Measurements from ENCODE around the gene CCDC146.
A peak's percentile ranks its signal among the peaks of the same experiment; 100 is the strongest.

The CCDC146 gene

DNA sequence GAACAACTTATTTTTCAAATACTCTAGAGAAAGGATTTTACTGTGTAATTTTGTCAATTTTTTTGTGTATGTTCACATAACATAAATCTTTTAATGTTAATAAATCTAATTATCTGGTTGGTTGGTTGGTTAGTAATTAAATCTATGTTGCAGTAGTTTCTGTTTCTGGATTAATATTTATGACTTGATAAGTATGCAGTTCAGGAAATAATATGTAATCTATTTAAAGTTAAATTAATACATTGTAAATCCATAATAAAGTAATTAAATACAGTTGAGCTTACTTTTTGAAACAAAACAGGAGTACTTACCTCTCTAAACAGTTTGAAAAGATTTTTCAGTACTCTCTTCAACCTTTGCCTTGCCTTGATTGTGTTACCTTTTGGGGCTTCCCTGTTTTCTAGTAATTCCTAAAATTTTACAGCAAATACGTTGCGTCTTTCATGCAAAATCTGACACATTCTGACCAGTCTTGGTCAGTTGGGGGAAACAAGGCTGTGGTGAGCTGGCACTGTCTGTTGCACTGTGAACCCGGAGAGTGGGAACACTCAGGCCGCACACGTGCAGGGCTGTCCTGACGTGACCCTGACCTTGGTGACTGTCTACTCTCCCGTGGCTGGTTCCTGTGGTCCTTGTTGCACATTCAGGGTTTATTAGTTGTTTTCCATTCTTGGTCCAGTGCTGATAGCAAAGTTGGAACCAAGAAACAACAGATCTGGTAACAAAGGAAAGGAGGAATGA lies 122.8 kb downstream of the CCDC146 start:
- no peak for DNase-seq

DNA sequence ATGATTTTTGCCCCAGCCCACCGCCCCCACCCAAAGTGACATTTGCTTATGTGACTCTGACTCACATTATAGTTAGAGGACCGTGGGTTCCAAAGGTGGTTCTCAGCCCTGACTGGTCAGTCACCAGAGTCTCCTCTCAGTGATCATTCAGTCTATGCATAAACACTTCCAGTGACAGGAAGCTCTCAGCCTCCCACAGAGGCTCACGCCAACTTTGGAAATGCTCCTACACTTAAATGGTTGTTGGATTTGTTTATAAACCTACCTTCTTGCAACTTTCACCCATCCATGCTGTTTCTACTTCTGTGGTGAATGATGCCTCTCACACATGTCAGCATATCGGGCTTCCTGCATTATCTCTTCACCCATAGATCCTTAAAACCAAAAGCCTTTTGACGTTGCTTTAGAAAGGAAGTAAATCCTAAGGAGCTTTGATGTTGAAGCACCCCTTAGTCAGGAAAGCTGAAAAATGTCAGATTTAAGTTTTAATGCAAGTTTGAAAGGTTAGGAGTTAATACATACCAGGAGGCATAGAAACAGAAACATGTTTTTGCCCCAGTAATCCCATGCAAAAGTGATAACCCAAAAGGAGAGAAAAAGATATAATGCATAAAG lies 123.7 kb downstream of the CCDC146 start:
- no peak for DNase-seq

DNA sequence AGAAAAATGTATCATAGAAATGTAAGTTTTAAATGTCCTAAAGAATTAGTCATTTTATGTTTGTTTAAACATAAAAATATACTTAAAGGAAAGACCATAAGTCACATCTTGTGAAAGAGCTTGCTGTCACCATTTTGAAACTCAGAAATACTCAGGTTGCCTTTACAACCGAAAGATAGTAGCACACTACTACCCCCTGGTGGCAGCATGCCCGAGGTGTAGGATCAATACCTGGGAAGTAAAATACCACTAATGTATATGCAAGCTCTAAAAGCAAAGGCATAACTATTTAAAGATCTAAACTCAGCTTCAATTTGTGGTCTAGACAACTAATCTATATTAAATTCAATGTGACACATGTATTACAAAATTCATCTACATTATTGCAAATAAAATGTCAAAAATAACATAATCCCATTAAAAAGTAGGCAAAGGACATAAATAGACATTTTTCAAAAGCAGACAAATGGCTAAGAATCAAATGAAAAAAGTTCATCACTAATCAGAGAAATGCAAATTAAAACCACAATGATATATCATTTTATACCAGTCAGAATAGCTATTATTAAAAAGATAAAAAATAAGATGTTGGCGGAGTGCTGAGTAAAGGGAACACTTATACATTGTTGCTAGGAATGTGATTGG lies 124.9 kb downstream of the CCDC146 start:
- peak; percentile 62 for DNase-seq

DNA sequence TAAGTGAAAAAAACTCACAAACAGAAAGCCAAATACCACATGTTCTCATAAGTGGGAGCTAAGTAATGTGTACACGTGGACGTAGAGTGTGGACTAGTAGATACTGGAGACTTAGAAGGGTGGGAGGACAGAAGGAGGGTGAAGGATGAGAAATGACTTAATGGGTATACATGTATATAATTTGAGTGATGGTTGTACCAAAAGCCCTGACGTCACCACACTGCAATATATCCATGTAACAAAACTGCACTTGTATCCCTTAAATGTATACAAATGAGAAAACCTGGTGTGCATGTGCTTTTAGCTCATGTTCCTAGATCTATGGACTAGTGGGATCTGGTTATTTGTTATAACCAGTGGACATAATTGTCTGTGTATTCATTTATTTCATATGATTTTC lies 125.7 kb downstream of the CCDC146 start:
- no peak for DNase-seq

DNA sequence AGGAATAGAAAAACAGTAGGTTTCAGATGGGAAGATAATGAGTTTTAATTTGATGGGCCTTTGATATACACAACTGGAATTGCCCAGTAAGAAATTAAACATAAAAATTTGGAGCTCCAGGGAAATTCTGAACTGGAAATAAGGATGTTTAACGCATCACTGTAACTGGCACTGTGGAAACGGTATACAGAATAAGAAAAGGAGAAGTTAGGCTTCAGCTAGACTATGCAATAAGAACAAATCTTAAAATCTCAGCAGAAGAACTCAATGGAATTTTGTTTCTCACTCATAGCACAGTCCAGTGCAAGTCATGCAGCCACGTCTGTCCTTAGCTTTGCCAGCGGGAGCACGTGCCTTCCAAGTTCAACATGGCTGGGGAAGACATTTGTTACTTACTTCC lies 130.1 kb downstream of the CCDC146 start:
- DNase-seq = no peak

DNA sequence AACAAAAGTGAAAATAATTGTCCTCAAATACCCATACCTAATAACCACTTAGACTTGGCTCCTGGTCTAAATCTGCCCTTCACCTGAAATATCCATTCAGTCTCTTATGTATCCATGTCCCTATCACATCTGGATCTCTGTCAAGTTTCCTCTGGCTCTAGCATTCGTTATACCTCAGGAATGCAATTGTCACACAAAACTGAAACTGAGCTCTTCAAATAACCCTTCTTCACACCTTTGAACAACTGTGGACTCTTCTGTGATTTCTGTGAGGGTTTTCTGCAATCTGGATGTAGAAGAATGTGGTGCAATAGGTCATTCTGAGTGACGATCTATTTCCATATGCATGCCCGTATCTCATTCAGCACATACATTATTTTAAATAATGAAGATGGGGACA lies 130.7 kb downstream of the CCDC146 start:
- no peak for DNase-seq

DNA sequence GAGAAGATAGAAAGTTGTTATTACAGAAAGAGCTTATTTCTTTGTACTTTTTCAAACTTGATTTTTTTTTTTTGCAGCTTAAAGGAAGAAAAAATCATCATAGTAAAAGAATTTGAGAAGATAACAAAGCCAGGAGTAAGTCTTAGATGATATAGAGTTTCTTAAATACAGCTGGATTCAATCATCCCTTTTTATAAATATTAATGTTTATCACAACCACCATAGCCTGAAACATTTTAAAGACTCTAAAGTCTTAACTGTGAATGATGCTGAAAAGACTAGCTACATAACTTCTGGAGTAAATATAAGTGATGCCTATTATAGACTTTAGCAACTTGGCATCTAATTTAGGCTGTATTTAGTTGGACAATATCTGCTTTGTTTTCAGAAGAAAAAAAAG lies 132.0 kb downstream of the CCDC146 start:
- DNase-seq = no peak

DNA sequence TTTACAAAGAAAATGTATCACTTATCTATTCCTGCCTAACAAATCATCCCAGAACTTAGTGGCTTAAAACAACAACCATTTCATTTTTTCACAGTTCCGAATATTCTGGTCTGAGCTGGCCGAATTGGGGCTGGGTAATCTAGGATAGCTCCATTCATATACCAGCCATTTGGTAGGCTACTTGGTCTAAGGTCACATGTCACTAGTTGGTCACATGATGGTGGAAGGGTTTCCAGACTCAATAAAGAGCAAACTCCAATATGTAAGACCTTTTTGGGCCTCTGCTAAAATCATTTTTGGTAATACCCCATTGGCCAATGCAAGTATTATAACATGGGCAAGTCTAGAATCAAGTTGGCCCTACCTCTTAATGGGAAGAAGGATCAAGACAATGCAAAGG lies 132.5 kb downstream of the CCDC146 start:
- DNase-seq = no peak

DNA sequence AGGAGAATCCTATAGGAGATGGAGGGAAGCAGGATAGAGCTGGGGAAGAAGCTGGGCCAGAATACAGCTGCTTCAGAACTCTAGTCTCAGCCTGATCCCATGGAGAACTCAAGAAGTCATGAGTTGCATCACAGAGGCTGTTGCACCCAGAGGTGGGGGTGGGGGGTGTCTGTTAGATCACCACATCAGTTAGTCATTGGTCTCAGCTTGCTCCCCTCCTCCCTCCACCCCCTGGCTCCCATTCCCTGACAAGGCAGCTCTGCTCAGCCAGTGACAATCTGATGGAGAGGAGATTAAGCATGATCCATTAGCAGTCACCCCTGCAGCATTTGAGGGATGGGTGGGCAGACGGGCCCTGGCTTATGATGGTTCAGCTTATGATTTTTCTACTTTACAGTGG lies 135.6 kb downstream of the CCDC146 start:
- peak; percentile 31 for DNase-seq

DNA sequence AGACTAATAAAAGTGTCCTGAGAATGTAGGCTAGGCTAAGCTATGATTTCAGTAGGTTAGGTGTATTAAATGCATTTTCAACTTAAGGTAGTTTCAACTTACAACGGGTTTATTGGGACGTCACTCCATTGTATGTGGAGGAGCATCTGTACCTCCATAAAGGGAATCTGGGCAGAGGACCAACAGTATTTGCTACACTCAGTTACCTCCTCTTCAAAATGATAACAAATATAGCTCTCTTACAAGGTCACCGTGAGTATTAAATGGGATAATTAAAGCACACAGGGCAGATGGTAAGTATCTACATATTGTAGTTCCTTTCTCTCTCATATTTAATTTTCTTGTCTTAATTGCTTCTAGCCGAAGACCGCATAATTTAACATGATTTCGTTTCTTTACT lies 136.2 kb downstream of the CCDC146 start:
- no peak for DNase-seq

DNA sequence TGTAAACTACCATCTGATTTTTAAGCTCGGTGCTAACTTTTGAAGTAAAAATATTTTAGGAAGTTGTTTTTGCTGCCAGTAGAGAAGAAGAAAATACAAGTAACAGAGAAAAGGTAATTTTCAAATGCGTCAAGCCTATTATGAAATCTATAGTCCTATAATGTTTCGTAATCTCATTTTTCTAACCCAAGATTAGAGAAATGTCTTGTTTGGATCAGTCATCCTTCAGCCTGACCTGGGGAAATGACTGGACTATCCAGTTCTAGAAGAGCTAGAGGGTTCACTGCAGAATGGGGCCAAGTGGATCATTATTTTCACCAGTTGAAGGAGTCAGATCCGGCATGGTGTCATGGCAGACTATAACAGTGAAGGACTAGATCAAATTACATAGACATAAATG lies 139.9 kb downstream of the CCDC146 start:
- no peak for DNase-seq

DNA sequence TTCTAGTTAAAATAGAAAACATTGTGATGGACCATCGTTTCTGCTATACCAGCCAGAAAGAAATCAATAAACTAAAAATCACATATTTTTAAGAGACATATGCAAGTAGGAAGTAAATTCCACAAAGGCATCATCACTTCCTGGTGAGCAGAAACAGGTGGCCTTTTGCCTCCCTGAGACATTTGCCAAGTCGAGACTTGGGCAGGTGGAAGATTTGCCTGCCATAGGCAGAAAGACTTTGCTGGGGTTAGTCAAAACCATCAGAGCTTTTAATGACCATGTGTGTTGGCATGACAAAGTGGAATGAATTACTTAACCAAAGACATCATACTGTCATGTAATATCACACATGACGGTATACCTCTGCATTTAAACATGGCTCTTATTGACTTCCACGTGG lies 143.3 kb downstream of the CCDC146 start:
- DNase-seq = no peak

DNA sequence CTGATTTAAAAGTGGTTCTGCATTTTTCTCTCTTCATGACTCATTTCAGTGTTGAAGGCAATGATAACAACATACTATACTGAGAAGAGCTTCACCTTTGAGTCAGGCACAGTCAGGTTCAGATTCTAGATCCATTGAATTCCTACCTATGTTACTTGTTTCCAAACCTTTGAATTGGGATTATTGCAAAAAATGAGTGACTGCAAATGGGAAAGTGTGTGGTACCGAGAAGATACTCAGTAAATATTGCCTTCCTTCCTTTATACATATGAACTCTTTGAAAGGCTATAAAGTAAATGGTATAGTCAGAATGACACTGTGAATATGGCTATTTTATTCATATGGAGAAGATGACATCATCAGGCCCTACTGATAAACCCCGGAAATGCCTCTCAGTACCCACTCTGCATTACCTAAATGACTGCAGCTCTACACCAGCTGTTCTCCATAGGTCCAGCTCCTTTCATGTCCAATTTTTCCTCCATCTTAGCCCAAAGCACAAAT lies 143.9 kb downstream of the CCDC146 start:
- no peak for DNase-seq

DNA sequence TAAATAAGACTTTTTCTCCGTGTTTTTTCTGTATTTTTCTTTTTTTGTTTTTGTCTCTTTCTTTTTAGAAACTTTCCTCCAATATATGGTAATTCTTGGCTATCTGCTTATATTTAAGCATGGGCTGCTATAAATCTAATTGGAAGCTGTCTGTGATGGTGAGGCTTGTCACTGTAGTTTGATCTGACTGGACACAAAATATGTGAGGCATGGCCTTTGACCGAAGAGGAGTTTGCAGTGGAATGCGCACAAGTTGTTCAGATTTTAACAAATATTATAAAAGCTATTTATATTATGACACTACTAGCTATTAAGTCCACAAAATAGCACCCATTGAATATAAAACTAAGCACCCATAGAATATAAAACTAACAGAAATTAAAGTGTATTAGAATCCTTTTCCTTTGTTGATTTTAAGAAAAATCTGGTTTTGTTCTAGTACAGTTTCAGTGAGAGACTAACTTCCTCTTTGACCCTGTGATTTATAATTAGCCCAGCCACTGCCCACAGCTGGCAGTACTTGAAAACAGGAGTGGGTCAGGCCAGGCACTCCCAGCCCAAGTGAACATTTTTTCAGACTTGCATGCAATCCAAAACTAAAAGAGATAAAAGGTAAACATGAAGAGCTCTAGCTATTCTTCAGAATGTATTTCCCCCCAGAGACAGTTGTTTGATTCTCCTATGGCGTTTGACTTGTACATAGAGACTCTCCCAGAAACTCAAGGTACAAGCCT lies 147.1 kb downstream of the CCDC146 start:
- DNase-seq = no peak

DNA sequence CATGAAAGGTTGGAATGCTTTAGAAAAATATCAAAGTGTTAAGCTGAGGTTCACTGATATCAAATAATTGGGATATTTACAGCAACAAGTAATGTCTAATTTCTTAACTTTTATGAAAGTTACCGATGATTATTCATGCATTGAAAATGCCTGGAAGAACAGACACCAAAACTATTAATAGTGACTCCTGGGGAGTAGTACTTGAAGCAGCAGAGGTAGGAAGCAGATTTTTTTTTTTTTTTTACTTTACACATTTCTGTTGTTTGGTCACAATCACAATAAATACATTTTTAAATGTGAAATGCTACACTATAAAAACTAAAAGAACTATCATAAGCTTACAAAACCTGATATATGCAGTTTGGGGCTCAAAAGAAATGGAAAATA lies 147.7 kb downstream of the CCDC146 start:
- no peak for DNase-seq

DNA sequence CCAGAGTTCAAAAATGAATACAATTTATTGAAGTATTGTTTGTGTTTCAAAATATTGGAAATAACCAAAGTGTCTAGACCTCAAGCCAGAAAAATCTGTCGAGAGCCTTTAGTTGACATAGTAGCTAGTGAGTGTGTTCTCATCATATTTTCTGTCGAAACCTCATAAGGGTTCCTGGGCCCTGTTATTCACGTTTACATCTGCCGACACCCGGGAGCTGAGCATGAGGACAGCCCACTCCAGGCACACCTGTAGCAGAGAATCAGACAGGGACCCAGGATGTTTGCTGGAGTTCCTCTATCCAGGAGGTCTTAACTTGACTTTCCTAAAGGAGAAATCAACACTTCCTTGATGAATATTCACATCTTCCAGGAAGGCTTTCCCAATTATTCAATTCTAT lies 149.4 kb downstream of the CCDC146 start:
- DNase-seq = no peak

DNA sequence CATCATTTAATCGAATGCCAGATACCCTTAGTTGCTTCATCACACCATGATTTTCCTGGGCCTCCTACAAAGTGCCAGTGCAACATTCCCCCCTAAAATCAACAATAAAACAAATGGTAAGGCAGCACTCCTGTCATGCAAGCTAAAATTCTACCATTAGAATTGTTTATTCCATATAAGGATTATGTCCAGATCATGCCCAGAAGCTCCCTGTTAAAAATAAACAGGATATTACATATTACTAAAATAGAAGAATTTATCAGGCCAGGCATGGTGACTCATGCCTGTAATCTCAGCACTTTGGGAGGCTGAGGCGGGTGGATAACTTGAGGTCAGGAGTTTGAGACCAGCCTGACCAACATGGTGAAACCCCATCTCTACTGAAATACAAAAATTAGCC lies 153.2 kb downstream of the CCDC146 start:
- peak; percentile 53 for DNase-seq

DNA sequence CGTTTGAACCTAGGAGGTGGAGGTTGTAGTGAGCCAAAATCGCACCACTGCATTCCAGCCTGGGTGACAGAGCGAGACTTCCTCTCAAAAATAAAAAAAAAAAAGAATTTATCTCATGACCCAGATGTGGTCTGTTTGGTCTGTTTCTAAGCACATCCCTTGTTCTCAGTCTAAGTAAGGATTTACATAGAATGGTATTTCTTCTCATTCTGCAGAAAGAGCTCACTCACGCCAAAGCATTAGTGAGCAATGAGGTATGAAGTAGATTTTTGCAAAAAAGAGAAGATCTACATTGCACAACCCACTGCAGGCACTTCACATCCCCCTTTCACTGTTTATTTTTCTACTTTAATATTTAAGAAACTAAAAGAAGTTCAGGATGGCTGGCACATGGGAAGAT lies 153.7 kb downstream of the CCDC146 start:
- DNase-seq = no peak

DNA sequence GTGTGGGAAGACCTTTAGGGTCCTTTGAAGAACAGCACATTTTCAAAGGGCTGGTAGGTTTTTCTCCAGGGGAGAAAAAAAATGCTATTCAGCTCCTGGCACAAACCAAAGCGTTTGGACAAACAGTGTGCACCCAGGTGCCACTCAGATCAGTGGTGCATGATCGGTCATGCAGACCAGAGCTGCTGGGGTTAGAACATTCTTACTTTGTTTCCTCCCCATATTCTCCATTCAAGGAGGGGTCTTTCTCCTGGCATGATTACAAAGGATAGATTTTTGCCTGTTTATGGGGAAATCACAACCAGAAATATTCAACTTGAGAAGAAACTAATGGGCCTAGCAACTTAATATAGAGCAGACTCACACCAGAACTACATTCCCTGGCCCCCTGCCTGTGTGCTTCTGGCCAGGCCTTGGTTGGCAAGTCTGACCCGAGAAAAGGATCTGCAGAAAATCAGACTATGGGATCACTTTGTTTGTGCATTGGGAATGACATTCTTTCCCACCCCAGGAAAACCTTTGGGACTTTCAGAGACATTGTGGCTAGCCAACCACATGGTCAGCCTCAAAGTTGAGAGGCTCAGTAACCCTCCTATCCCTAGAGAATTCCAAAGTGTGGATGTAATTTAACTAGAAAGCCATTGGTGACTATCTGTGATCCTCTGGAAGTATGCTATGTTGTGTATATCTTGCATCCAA lies 159.5 kb downstream of the CCDC146 start:
- peak; percentile 32 for DNase-seq

DNA sequence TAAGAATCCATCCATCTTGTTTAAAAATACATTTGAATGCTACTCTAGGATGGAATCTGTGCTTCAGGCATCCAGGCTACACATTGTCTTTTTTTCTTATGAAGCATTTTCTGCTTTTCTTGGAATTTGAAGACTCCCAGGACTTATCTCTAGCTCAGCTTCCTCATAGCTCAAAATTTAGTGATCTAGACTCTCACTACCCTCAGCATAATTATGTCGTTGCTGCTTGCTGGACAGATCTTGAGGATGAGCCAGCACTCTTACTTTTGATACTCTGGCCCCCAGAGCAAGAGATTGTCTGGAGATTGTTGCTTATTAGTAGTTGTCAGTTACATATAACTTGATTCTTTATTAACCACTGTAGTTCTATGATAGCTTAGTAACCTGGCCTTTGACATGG lies 160.5 kb downstream of the CCDC146 start:
- peak; percentile 19 for DNase-seq

DNA sequence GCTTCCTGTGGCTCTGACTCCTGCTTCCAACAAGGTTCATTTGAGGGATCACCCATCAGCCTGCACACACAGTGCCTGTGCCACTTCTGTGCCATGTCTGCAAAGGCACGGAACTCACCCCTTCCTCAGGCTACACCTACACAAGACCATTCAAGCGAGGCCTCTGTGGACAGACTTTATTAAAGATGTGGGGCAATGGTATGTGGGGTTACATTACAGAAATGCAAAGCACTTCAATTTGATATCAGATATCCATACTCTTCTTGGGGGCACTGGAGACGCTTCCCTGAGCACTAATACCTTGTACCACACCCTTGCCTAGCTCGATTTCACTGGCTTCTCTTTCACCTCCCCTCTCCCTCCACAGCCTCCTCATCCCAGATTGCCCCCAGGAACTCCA lies 161.6 kb downstream of the CCDC146 start:
- DNase-seq = no peak

DNA sequence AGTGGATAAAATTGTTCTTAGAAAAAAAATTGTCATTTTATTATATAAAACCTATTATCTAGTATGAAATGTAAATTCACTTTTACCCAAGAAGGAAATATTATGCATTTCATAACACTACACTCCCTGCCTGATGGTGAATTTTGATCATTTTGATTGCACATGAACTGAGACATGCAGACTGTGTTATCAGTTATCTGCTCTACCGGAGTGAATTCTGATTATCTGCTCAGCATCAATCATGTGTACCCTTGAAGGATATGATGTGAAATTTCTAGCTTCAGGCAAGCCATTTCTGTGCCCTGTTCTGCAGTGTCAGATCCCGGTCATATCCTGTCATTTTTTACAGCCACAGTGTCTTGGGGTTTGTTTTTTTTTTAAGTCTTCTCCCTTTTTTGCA lies 162.2 kb downstream of the CCDC146 start:
- DNase-seq = no peak
